ENCODE data around the gene BCL2L1.

The BCL2L1 gene

GRCh38 chr20:31666258-31667042 lies 56.2 kb downstream of the BCL2L1 start:
- Histone ChIP-seq H3K4me3 (ENCODE audit: low read depth, low read length) (no peak overlapping the region), H3K27ac (no peak overlapping the region), H3K36me3 (replicated peaks) (peaks cover 25% of the 10 kb centered on the region), H3K27me3 (replicated peaks) (no peaks in the 10 kb centered on the region)
- TF ChIP-seq, protein P1, sequence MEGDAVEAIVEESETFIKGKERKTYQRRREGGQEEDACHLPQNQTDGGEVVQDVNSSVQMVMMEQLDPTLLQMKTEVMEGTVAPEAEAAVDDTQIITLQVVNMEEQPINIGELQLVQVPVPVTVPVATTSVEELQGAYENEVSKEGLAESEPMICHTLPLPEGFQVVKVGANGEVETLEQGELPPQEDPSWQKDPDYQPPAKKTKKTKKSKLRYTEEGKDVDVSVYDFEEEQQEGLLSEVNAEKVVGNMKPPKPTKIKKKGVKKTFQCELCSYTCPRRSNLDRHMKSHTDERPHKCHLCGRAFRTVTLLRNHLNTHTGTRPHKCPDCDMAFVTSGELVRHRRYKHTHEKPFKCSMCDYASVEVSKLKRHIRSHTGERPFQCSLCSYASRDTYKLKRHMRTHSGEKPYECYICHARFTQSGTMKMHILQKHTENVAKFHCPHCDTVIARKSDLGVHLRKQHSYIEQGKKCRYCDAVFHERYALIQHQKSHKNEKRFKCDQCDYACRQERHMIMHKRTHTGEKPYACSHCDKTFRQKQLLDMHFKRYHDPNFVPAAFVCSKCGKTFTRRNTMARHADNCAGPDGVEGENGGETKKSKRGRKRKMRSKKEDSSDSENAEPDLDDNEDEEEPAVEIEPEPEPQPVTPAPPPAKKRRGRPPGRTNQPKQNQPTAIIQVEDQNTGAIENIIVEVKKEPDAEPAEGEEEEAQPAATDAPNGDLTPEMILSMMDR (IDR thresholded peaks at IDR 0.05; ENCODE audit: low read depth, low read length, missing control alignments), result no peak
- DNase-seq, result no peak
- in situ Hi-C loops (cut with HindIII; ENCODE audit: low pct_ligation_motif_present, low sequenced_read_pairs), result no loop called here

- Histone ChIP-seq H3K36me3 (replicated peaks) (peaks cover 25% of the 10 kb centered on the region), H3K27ac (no peak overlapping the region), H3K27me3 (replicated peaks) (no peaks in the 10 kb centered on the region), H3K4me3 (ENCODE audit: low read depth, low read length) (no peak overlapping the region)
- no peak for DNase-seq
- in situ Hi-C loops (cut with HindIII; ENCODE audit: low pct_ligation_motif_present, low sequenced_read_pairs), result no loop called here
- TF ChIP-seq, protein P1 (IDR thresholded peaks at IDR 0.05; ENCODE audit: low read depth, low read length, missing control alignments), result no peak
Measured at GRCh38 chr20:31665753-31666152, 56.9 kb downstream of the BCL2L1 start.

GRCh38 chr20:31664696-31665354 lies 57.8 kb downstream of the BCL2L1 start:
- in situ Hi-C loops (cut with HindIII; ENCODE audit: low pct_ligation_motif_present, low sequenced_read_pairs), result no loop called here
- DNase-seq, result no peak
- Histone ChIP-seq H3K27ac (no peak overlapping the region), H3K27me3 (replicated peaks) (no peaks in the 10 kb centered on the region), H3K36me3 (replicated peaks) (peaks cover 25% of the 10 kb centered on the region), H3K4me3 (ENCODE audit: low read depth, low read length) (no peak overlapping the region)
- TF ChIP-seq, protein P1 (IDR thresholded peaks at IDR 0.05; ENCODE audit: low read depth, low read length, missing control alignments), result no peak

DNA sequence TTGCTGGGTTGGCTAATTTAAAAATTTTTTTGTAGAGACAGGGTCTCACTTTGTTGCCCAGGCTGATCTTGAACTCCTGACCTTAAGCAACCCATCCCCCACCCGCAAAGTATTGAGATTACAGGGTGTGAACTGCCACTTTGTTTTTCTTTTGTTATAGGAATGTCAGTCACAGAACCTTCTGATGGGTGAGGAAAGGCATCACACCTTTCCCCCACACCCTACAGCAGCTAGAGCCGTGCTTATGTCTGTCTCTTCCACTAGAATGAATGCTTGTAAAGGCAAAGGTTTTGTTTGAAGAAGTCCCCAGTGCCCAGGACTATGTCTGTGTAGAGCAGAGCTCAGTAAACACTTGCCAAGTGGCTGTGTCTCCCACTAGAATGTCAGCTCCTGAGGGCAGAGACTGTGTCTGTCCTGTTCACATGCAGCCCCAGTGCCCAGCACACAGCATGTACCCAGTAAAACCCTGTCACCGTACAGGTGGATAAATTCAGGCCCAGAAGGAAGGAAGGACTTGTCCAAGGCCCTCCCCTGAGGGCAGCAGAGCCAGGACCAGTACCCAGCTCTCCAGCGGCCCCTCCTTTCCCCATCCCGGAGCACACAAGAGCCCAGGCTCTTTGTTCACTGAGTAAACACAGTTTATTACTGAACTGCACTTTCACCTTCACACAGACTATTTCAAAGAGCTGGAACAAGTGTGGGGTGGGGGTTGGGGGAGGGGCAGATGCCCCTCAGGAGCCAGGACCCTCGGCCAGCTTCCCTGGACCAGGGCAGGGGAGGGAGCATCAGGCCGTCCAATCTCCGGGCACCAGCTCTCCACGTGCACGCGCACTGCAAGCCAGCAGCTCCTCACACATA lies 58.6 kb downstream of the BCL2L1 start:
- Histone ChIP-seq H3K4me3 (ENCODE audit: low read depth, low read length) (no peak overlapping the region), H3K36me3 (replicated peaks) (peaks cover 25% of the 10 kb centered on the region), H3K27me3 (replicated peaks) (no peaks in the 10 kb centered on the region), H3K27ac (no peak overlapping the region)
- no peak for DNase-seq
- in situ Hi-C loops (cut with HindIII; ENCODE audit: low pct_ligation_motif_present, low sequenced_read_pairs), result no loop called here
- TF ChIP-seq, protein P1 (IDR thresholded peaks at IDR 0.05; ENCODE audit: low read depth, low read length, missing control alignments), result no peak

DNA sequence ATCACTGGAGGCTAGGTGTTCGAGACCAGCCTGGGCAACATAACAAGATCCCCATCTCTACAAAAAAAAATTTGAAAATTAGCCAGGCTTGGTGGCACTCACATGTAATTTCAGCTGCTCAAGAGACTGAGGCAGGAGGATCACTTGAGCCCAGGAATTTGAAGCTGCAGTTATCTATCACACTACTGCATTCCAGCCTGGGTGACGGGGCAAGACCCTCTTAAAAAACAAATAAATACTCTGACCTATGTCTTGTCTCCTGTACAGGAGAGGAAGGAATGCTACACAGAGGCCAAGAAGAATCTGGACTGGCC lies 59.2 kb downstream of the BCL2L1 start:
- Histone ChIP-seq H3K27ac (no peak overlapping the region), H3K4me3 (ENCODE audit: low read depth, low read length) (no peak overlapping the region), H3K27me3 (replicated peaks) (no peaks in the 10 kb centered on the region), H3K36me3 (replicated peaks) (peaks cover 25% of the 10 kb centered on the region)
- TF ChIP-seq, protein P1 (IDR thresholded peaks at IDR 0.05; ENCODE audit: low read depth, low read length, missing control alignments), result no peak
- in situ Hi-C loops (cut with HindIII; ENCODE audit: low pct_ligation_motif_present, low sequenced_read_pairs), result no loop called here
- no peak for DNase-seq

Data from brain microvascular endothelial cell (primary cell).